Measurements from ENCODE around the gene BLOC1S5. TPM values are rescaled to one million over a fixed set of nuclear protein-coding genes. Genes with fewer than 3 reads are reported as not detected.

The BLOC1S5 gene
- total RNA-seq, 1 donor from 2014 or later = 8.3 TPM

DNA sequence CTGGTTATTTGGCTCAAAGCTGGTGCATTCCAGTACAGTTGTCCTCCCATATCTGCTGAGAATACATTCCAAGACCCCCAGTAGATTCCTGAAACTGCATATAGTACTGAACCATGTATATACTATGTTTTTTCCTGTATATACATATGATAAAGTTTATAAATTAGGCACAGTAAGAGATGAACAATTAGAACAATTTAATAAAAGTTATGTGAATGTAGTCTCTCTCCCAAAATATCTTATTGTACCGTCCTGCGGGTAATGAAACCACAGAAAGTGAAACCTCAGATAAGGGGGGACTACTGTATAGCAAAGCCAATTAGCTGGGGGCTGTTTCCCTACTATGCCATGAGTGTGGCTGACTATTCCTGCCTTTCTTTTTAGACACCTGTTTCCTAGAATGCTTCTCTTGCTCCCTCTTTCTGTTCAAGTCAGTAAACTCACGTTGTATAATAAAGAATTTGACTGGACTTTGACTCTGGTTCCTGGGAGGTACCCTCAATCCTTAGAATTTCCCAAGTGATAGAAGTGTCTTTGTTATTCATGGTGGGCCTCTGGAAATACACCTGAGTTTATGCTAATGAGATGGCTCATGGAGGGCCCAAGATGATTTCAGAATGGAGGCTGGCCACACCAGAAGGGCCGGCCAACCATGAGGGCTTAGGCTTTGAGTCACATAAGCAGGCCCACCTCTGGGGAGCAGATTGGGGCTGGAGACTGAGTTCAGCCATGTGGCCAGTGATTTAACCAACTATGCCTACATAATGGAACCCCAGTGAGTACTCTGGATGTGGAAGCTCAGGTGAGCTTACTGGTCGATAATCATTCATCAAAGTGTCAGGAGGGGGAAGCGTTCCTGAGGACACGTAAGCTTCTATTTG lies 689 bp upstream of the BLOC1S5 start:
- no peak for DNase-seq
- peaks cover 1% of the 10 kb centered on the region for H3K4me1 Mint-ChIP-seq (ENCODE audit: low read depth, unreplicated experiment)

DNA sequence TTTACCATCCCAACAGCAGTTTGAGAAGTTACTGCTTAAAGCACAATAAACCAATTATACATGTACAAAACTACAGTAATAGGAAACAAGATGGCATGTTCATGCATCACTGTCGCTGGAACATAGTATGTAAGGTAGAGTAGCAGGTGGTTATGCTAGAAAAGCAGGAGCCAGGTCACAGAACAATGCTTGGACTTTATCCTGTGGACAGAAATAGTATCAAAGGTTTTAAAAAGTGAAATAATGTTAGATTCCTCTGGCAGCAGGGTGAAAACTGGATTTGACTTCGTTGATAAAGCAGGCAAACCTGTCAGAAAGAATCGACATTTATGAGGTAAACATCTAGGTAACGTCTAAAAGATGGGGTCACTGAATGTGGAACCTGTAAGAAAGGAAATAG lies 2.5 kb downstream of the BLOC1S5 start:
- no peak overlapping the region for H3K4me3 Mint-ChIP-seq (ENCODE audit: unreplicated experiment)
- H3K4me1 Mint-ChIP-seq (ENCODE audit: low read depth, unreplicated experiment) = peaks cover 1% of the 10 kb centered on the region
- no peaks in the 10 kb centered on the region for H3K36me3 Mint-ChIP-seq (ENCODE audit: unreplicated experiment)
- TF ChIP-seq, protein P1, sequence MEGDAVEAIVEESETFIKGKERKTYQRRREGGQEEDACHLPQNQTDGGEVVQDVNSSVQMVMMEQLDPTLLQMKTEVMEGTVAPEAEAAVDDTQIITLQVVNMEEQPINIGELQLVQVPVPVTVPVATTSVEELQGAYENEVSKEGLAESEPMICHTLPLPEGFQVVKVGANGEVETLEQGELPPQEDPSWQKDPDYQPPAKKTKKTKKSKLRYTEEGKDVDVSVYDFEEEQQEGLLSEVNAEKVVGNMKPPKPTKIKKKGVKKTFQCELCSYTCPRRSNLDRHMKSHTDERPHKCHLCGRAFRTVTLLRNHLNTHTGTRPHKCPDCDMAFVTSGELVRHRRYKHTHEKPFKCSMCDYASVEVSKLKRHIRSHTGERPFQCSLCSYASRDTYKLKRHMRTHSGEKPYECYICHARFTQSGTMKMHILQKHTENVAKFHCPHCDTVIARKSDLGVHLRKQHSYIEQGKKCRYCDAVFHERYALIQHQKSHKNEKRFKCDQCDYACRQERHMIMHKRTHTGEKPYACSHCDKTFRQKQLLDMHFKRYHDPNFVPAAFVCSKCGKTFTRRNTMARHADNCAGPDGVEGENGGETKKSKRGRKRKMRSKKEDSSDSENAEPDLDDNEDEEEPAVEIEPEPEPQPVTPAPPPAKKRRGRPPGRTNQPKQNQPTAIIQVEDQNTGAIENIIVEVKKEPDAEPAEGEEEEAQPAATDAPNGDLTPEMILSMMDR (IDR thresholded peaks at IDR 0.05; ENCODE audit: partially characterized antibody, unreplicated experiment) = no peak
- no peaks in the 10 kb centered on the region for H3K9me3 Mint-ChIP-seq (ENCODE audit: unreplicated experiment)
- no peaks in the 10 kb centered on the region for H3K27me3 Mint-ChIP-seq (ENCODE audit: unreplicated experiment)
- no peak for DNase-seq
- no peak overlapping the region for H3K27ac Mint-ChIP-seq (ENCODE audit: unreplicated experiment)

More for the DNA sequence above, 689 bp upstream of the BLOC1S5 start:
- Mint-ChIP-seq H3K27me3 (ENCODE audit: unreplicated experiment) (no peaks in the 10 kb centered on the region), H3K4me3 (ENCODE audit: unreplicated experiment) (peak overlapping the region; percentile 91), H3K9me3 (ENCODE audit: unreplicated experiment) (no peaks in the 10 kb centered on the region), H3K36me3 (ENCODE audit: unreplicated experiment) (no peaks in the 10 kb centered on the region), H3K27ac (ENCODE audit: unreplicated experiment) (no peak overlapping the region)
- TF ChIP-seq, protein P1 (IDR thresholded peaks at IDR 0.05; ENCODE audit: partially characterized antibody, unreplicated experiment) = no peak

DNA sequence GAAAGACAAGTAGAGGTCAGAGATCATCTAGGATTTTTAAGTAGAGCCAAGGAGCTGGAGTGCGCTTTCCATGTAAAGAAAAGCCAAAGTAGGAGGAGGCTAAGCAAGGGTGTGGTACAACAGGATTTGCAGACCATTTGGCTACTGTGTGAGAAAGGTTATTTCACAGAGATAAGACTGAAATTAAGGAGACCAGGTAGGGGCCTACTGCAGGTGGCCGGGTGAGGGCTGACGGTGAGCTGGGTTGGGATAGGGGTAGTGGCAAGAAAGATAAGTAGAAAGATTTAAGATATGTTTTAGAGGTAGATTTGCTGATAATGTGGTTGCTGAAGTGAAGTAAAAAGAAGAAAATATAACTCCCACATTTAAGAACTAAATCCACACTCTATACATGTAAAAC lies 3.8 kb downstream of the BLOC1S5 start:
- TF ChIP-seq, protein P1 (IDR thresholded peaks at IDR 0.05; ENCODE audit: partially characterized antibody, unreplicated experiment) = no peak
- no peaks in the 10 kb centered on the region for H3K9me3 Mint-ChIP-seq (ENCODE audit: unreplicated experiment)

GRCh38 chr6:8059129-8059528 lies 5.1 kb downstream of the BLOC1S5 start:
- H3K27me3 Mint-ChIP-seq (ENCODE audit: unreplicated experiment) = no peaks in the 10 kb centered on the region
- no peak for DNase-seq
- H3K4me1 Mint-ChIP-seq (ENCODE audit: low read depth, unreplicated experiment) = no peaks in the 10 kb centered on the region
- no peaks in the 10 kb centered on the region for H3K9me3 Mint-ChIP-seq (ENCODE audit: unreplicated experiment)
- TF ChIP-seq, protein P1 (IDR thresholded peaks at IDR 0.05; ENCODE audit: partially characterized antibody, unreplicated experiment) = peak; percentile 13
- H3K36me3 Mint-ChIP-seq (ENCODE audit: unreplicated experiment) = no peaks in the 10 kb centered on the region
- H3K27ac Mint-ChIP-seq (ENCODE audit: unreplicated experiment) = no peak overlapping the region
- no peak overlapping the region for H3K4me3 Mint-ChIP-seq (ENCODE audit: unreplicated experiment)

More for the DNA sequence above, 3.8 kb downstream of the BLOC1S5 start:
- Mint-ChIP-seq H3K4me3 (ENCODE audit: unreplicated experiment) (no peak overlapping the region), H3K27me3 (ENCODE audit: unreplicated experiment) (no peaks in the 10 kb centered on the region), H3K27ac (ENCODE audit: unreplicated experiment) (no peak overlapping the region), H3K36me3 (ENCODE audit: unreplicated experiment) (no peaks in the 10 kb centered on the region), H3K4me1 (ENCODE audit: low read depth, unreplicated experiment) (peaks cover 1% of the 10 kb centered on the region)
- DNase-seq = no peak

DNA sequence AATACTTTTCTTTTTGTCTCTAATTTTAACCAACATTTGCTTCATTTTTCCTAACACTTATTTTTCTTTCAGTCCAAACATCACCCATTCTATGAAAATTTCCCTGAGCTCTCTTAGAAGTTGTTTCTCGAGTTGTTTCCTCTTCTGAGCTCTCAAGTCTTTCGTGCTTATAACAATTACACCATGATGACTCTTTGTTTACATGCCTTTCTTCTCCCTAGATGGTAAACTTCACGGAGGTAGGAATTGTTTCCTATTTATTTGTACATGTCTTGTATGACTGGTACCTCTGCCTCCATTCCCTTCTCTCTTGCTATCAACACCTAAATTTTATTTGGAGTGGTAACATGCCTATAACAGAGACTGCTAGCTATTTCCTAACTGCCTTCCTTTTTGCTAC lies 6.4 kb downstream of the BLOC1S5 start:
- Mint-ChIP-seq H3K27me3 (ENCODE audit: unreplicated experiment) (no peaks in the 10 kb centered on the region), H3K4me1 (ENCODE audit: low read depth, unreplicated experiment) (no peaks in the 10 kb centered on the region), H3K9me3 (ENCODE audit: unreplicated experiment) (no peaks in the 10 kb centered on the region), H3K4me3 (ENCODE audit: unreplicated experiment) (no peak overlapping the region), H3K36me3 (ENCODE audit: unreplicated experiment) (no peaks in the 10 kb centered on the region), H3K27ac (ENCODE audit: unreplicated experiment) (no peak overlapping the region)
- TF ChIP-seq, protein P1 (IDR thresholded peaks at IDR 0.05; ENCODE audit: partially characterized antibody, unreplicated experiment) = no peak
- no peak for DNase-seq
